Islet of Langerhans (tissue), 1 donor: ENCODE measurements around the gene PPP1R11.

Experiments
- FAIRE-seq: peaks from one replicate; lab custom pipeline; 2011; peaks lifted over from hg19 to GRCh38; lab: Jason Lieb, UNC

Gene PPP1R11

DNA sequence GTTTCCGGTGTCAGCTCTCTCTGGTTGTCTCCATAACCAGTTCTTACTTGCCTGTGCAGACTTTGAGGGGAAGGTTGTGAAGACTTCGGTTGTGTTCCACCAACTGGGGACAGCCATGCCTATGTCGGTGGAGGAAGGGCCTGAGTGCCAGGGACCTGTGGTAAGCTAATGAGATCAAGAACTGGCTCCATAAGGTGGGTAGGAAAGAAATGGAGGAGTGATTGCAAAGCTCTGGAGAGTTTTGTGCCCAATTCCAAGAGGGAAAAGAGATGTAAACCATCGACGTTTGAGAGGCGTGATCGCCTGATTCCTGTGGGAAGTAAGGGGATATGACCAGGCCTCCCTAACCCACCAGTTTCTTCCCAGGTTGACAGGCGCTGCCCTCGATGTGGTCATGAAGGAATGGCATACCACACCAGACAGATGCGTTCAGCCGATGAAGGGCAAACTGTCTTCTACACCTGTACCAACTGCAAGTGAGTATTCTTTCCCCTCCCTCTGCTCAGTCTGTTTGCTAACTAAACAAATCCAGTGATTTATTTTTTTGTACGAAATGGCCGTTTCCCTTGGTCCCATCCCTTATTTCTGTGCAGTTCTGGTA, 5.0 kb upstream of the PPP1R11 start:
- no peak for FAIRE-seq

DNA sequence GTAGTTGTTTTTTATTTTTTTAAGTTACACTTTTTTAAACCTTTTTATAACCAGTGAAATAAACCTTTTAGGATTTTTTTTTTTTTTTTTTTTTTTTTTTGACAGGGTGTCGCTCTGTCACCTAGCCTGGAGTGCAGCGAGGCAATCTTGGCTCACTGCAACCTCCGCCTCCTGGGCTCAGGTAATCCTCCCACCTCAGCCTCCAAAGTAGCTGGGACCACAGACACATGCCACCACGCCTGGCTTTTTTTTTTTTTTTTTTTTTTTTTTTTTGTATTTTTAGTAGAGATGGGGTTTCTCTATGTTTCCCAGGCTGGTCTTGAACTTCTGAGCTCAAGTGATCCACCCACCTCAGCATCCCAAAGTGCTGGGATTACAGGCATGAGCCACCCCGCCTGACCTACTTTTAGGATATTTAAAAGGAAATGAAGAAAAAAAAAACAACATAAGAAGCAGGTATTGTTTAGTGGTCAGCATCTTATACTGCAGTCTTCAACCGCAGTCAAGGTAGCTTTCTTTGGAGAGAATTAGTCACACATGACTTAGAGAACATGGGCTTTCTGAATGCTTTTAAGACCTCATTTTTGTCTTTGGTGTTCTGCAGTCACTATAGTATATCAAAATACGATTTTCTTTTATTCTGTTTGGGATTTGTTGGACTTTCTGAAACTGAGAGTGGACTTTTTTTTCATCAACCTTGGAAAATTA, 4.4 kb upstream of the PPP1R11 start:
- no peak for FAIRE-seq

DNA sequence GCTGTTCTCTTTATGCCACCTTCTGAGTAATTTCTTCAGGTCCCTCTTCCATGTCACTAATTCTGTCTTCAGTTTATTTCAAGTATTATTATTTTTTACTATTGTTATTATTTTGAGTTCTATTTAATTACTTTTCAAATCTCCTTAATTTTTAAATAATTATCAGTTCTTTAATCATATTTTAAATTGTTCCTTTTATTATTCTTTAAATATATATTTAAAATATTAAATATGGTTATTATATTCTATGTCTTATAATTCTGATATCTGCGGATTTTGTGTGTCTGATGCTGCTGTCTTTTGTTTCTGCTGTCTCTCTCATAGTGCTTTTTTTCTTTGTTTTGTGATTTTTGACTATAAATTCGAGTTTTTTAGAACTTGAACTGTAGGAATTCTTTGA, 3.7 kb upstream of the PPP1R11 start:
- FAIRE-seq = no peak

DNA sequence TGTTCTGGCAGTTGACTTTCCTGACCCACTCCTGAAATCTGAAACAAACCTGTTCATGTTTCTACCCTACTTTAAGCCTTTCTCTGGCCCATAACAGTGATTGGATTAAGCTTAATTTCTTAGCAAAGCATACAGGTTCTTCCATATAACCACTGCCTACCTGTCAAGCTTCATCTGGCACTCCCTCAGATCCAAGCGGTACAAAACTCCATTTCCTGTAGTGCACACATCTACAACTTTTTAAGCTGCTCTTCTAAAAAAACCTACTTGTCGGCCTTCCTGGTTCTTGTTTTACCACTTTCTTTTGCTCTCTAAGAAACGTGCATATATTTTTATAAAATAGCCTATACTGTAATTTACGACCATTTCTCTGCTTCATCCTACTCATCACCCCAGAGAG, 916 bp upstream of the PPP1R11 start:
- FAIRE-seq = no peak

GRCh38 chr6:30067460-30068139, 602 bp downstream of the PPP1R11 start:
- no peak for FAIRE-seq

- no peak for FAIRE-seq
These were observed 4.3 kb downstream of the PPP1R11 start for GRCh38 chr6:30071081-30071818.

DNA sequence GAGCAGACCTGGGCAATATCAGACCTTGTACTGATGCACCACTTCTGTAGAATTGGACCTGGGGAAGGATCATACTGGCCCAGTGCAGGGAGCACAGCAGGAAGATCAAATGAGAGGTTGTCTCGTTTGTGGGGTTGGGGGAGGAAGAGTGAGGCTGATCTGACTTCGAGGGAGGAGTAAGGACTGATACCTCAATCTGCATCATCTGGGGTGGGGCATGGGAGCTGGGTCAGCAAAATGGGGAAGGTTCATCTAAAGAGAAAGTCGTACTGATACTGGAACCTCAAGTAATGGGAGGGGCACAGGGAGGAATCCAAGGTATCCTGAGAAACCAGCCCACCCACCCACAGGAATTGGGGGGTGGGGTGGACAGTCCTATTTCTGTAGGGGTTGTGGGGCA, 4.9 kb downstream of the PPP1R11 start:
- FAIRE-seq = no peak

DNA sequence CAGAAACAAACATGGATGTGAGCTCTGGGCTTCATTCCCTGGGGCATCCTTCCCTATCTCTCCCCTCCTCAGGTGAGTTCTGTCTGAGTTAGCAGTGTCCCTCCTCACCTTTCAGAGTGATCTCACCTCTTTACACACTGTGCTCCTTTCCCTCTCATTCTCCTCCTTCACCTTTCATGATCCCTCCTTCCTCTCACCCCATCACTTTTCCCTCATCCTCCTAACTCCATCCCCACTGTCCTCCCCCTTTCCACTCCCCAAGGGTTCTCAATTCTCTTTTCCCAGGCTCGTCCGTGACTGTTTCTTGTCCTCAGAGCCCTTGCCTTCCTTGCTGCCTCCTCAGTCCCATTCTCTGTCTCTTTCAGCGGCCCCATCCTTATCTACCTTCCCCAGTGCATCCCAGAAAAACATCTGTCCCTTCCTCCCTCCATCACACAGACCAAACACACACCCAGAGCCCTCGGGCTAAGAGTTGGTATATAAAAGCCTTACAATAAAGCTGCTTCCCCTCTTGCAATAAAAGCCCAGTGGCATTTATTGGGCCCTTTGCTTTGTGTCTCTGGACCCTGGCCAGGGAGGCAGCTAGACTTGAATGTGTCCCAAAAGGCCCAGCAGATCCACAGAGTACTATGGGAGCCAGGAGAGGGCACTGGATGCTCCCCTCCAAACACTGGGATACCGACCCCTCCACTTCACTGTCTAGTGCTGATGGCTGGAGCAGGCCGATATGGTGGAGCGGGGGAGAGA, 6.7 kb downstream of the PPP1R11 start:
- no peak for FAIRE-seq

- no peak for FAIRE-seq
These were observed 7.5 kb downstream of the PPP1R11 start for GRCh38 chr6:30074331-30075093.

DNA sequence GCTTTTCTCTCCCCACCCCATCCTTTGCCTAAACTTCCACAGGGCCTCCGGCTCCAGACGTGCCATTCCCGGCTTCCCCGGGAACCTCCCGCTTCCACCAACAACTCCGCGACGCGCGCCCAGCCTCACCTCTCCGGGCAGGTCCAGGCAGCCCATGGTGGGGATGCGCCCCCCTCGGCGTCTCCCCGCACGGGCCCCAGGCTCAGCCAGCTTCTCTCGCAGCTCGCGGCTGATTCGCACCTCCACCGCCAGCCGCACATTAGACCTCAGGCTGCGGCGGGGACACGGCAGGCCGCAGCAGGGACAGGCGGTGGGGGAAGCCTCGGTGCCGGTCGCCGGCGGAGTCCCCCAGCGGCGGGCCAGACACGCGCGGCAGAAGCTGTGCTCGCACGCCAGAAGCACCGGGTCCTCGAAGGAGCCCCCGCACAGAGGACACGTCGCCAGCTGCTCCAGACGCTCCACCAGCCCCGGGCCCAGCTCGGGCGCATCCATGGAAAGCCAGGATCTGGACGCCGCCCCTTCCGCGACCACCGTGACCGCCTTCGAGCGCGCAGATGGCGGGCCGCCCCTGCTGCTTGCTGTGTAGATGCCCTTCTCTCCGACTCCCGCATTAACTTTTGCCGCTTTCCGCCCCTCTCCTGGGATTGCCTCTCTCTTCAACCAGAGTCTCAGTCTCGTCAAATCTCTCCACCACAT, 8.2 kb downstream of the PPP1R11 start, which contains the start of gene RNF39:
RNF39 (minus strand) TSS at position 676 of the 696 bp plus-strand sequence; CDS start at position 492, 184 bp downstream.
- FAIRE-seq = no peak

DNA sequence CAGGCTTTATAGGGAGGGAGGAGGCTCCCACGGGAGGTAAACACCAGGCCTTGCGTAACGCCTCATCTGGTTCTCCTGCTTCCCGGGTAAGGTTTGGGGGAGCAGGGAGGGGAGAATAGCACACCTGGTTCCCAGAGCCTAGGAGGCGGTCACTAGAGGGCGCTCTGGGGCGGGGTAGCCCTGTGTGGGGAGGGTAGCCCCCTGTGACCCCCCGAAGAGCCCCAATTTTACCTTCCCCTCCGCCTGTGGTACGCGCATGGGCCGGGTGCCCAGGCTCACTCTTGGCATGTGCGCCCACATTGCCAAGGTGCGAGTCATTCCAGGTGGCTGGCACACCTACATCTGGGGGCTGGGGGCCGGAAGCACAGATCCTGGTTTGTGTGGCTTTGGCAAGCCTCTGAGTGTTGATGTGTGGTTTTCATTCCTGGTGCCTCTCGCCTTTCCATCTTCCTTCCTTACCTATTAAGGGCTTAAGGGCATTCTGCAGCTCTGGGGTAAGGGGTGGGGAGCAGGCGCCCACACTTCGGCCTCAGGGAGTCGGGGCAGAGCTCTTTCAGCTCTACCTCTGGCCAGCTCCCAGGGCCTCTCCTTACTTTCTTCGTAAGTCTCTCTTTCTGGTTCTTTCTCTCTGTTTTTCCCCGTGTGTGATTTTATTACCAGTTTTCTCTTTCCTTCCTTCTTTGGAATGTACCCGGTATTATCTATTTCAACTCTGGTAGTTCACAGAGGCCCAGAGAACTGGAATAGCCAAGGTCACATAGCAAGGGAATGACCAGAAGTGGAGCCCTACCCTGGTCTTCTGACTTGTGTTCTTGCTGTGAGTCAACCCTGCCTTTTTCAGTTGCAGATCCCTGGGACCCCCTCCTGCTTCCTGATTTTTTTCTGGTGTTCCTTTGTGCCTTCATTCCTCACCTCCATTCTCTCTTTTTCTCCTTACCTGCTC, 9.1 kb downstream of the PPP1R11 start:
- FAIRE-seq = no peak

DNA sequence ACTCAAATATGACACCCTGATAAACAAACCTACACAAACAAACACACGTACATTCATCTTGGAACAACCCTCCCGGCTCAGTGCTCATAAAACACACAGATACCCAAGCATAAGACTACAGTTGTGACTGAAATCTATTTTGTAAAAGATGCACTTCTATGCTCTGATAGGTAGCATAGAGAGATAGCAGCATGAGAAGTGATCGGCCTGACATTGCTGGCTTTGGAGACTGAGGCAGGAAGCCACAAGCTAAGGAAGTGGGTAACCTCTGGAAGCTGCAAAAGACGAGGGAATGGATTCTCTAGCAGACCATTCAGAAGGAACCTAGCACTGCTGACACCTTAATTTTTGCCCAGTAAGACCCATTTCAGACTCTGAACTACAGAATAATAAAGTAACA, 10.2 kb downstream of the PPP1R11 start:
- FAIRE-seq = no peak

DNA sequence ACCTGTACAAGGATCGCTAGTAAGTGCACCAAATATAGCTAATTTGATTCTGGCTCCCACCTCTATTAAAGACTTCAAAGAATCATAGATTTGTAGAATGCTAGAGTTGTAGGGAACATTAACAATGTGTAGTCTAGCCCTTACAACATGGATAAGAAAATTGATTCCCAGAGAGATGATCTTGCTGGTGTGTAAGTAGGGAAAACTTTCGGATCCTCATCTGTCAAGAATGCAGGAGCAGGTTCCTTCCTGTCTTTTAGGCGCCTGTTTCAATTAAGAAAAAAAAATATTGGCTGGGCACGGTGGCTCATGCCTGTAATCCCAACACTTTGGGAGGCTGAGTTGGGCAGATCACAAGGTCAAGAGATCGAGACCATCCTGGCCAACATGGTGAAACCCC, 20.9 kb downstream of the PPP1R11 start:
- FAIRE-seq = no peak

GRCh38 chr6:30091577-30092381, 24.8 kb downstream of the PPP1R11 start:
- no peak for FAIRE-seq

- no peak for FAIRE-seq
These were observed 26.0 kb downstream of the PPP1R11 start for GRCh38 chr6:30092852-30093543.

DNA sequence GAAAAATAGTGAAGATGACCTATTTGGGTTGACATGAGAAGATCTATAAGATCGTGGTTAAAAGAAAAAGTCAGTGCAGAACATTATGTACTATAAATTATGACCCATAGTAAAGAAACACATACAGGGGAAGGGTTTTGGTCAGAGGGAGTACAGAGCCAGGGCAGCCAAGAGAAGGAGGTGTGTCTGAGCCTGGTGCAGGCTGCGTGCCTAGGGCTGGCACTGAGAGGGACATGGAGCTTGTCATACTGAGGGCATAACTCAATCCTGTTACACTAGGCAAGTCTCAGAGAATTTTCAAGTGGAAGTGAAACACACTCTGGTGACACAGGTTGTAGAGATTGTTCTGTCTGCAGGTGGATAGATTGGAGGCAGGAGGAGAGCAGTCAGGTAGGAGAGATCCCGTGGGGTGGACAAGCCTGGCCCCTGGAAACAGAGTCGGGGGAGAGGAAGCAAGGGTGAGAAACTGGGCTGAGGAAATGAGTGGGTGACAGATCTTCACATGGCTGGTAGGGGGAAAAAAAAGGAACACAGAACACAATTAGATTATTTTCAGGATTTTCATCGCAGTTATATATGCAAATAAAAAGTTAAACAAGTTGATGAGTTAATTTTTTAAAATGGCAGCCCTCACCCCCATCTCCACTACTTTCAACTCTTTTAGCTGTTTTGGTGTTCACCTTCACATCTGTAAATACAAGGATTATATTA, 27.1 kb downstream of the PPP1R11 start:
- no peak for FAIRE-seq

- FAIRE-seq = no peak
These were observed 29.8 kb downstream of the PPP1R11 start for GRCh38 chr6:30096829-30097228.
